ENCODE results near the gene KMT2C. TPM values are rescaled to one million over a fixed set of nuclear protein-coding genes. Genes with fewer than 3 reads are reported as not detected.
"Not testable (repeated sequence)": the region's sequence is repeated elsewhere in the genome, so short reads cannot be mapped to it uniquely, and the experiment has no call there.

The KMT2C gene
- polyA plus RNA-seq, 1 experiment, result 16.7 TPM

DNA sequence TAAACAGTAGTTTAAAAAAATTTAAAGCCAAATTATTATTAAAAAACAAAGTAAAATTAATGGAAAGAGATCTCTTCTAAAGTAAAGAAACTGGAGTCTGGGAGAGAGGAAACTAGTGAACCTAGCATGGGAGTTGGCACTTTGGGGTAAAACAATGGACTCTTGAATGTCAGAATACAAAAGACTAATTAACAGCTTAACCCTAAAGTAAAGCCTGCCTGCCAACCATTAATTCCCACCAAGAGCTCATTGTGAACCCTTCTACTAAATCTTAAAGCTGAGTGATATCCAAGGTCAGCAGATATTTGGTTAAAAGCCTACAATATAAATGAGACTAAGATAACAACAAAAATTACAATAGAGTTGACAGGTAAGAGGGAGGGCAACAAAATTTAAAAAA is 36.5 kb downstream of the KMT2C start:
- ChIA-PET POLR2A (no interaction called here), CTCF (interaction anchor here (1.3 kb wide), 1 partner anchor 63 kb away, joined by 3 read pairs; no protein-coding TSS in a partner anchor)
- DNase-seq (ENCODE audit: low read depth, low spot score), result no peak
- H3K9me3 ChIP-seq (ENCODE audit: control insufficient read depth, insufficient read depth, low read length), result peaks cover 9% of the 10 kb centered on the region
- no peak for TF ChIP-seq CTCF (IDR thresholded peaks at IDR 0.05; ENCODE audit: low read depth, low read length)
- no peak overlapping the region for H3K27ac ChIP-seq (ENCODE audit: low read depth, low read length)
- no peaks in the 10 kb centered on the region for H3K27me3 ChIP-seq (ENCODE audit: control insufficient read depth, insufficient read depth, low read length)
- no peak overlapping the region for H3K4me3 ChIP-seq (ENCODE audit: low read depth, low read length)

DNA sequence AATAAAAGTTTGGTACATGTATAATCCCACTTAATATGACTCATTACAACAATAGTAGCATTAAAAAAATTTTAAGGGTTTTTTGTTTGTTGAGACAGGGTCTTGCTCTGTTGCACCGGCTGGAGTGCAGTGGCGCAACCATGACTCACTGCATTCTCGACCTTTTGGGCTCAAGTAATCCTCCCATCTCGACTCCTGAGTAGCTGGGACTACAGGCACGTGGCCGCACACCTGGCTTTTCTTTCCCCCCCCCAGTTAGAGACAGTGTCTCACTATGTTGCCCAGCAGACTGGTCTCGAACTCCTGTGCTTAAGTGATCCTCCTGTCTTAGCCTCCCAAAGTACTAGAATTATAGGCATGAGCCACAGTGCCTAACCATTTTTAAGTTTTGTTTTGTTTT is 40.7 kb downstream of the KMT2C start:
- peak; percentile 20 for DNase-seq (ENCODE audit: low read depth, low spot score)
- POLR2A ChIA-PET, result no interaction called here
- Histone ChIP-seq H3K27me3 (ENCODE audit: control insufficient read depth, insufficient read depth, low read length) (no peaks in the 10 kb centered on the region), H3K4me3 (ENCODE audit: low read depth, low read length) (no peak overlapping the region), H3K9me3 (ENCODE audit: control insufficient read depth, insufficient read depth, low read length) (peaks cover 9% of the 10 kb centered on the region), H3K27ac (ENCODE audit: low read depth, low read length) (no peak overlapping the region)
- CTCF ChIA-PET, result interaction anchor here (0.7 to 1.6 kb wide), 8 partner anchors 10 to 365 kb away, joined by 3 to 10 read pairs (median 4); no protein-coding TSS in a partner anchor
- no peak for TF ChIP-seq CTCF (IDR thresholded peaks at IDR 0.05; ENCODE audit: low read depth, low read length)

GRCh38 chr7:152394214-152394613 is 41.6 kb downstream of the KMT2C start:
- DNase-seq (ENCODE audit: low read depth, low spot score); H3K4me3 ChIP-seq (ENCODE audit: low read depth, low read length); H3K27me3 ChIP-seq (ENCODE audit: control insufficient read depth, insufficient read depth, low read length); H3K9me3 ChIP-seq (ENCODE audit: control insufficient read depth, insufficient read depth, low read length); POLR2A ChIA-PET; H3K27ac ChIP-seq (ENCODE audit: low read depth, low read length): not testable (repeated sequence)
- CTCF ChIA-PET, result interaction anchor here (0.6 to 1.6 kb wide), 13 partner anchors 11 to 366 kb away, joined by 3 to 10 read pairs (median 3); no protein-coding TSS in a partner anchor
- peak; percentile 57 for TF ChIP-seq CTCF (IDR thresholded peaks at IDR 0.05; ENCODE audit: low read depth, low read length)

- TF ChIP-seq CTCF (IDR thresholded peaks at IDR 0.05; ENCODE audit: low read depth, low read length), result no peak
- no peak for DNase-seq (ENCODE audit: low read depth, low spot score)
- Histone ChIP-seq H3K4me3 (ENCODE audit: low read depth, low read length) (no peak overlapping the region), H3K27me3 (ENCODE audit: control insufficient read depth, insufficient read depth, low read length) (no peaks in the 10 kb centered on the region), H3K27ac (ENCODE audit: low read depth, low read length) (no peak overlapping the region), H3K9me3 (ENCODE audit: control insufficient read depth, insufficient read depth, low read length) (peaks cover 14% of the 10 kb centered on the region)
- ChIA-PET POLR2A (no interaction called here), CTCF (interaction anchor here (1.1 to 1.3 kb wide), 3 partner anchors 9 to 315 kb away, joined by 3 read pairs; no protein-coding TSS in a partner anchor)
These were observed 43.5 kb downstream of the KMT2C start for GRCh38 chr7:152392254-152392653.

- H3K9me3 ChIP-seq (ENCODE audit: control insufficient read depth, insufficient read depth, low read length); POLR2A ChIA-PET; H3K27ac ChIP-seq (ENCODE audit: low read depth, low read length); CTCF ChIA-PET; DNase-seq (ENCODE audit: low read depth, low spot score); H3K4me3 ChIP-seq (ENCODE audit: low read depth, low read length); H3K27me3 ChIP-seq (ENCODE audit: control insufficient read depth, insufficient read depth, low read length): not testable (repeated sequence)
These were observed 49.6 kb downstream of the KMT2C start for GRCh38 chr7:152386136-152386764.

DNA sequence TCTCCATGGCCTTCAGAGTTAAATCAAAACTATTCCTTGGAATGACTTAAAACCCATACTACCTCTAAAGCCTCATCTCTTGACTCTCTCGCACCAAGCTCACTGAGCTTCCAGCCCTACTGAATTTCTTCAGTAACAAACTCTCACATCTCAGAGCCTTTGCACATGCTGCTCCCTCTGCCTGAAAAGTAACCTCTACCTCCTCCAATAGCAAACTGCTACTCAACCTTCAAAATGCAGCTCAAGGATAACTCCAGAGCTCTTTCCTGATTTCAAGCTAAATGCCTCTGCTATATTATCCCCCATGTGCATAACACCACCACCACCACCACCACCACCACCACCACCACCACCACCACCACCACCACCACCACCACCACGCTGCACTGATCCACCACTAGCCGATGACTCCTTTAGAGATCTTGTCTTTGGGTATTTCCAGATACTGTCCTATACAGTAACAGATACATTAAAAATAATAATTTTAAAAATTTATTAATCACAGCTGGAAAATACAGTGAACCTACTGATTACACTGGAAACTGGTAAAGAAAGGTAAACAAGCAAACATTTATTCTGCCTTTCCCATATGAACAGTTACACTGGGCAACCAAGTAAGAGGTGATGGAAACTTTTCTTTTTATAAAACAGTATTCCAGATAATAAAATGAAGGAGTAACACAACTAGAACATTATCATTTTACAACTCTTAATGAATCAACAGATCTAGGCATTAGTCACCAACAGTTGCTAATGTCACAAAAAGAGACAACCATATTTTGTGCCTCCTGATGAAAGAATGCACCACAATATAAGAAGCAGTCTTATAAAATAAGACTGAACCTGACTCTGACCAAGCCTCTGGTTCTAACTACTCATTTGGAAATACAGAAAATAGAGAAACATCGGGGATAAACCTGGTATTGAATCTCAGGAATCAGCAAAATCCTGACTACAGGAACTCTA is 51.3 kb downstream of the KMT2C start:
- POLR2A ChIA-PET; H3K27ac ChIP-seq (ENCODE audit: low read depth, low read length); DNase-seq (ENCODE audit: low read depth, low spot score); H3K4me3 ChIP-seq (ENCODE audit: low read depth, low read length); H3K27me3 ChIP-seq (ENCODE audit: control insufficient read depth, insufficient read depth, low read length); CTCF ChIA-PET: not testable (repeated sequence)
- H3K9me3 ChIP-seq (ENCODE audit: control insufficient read depth, insufficient read depth, low read length), result peaks cover 17% of the 10 kb centered on the region
